OCI-LY3 (cell line): ENCODE measurements around the gene NAGPA.

Experiments used
- H2AFZ ChIP-seq: fragments of 200-600, 300-600 bp; shearing (Covaris generic); 2 replicates; pipeline ENCODE4 v1.6.0; 2014; ENCODE audit warnings: antibody characterized with exemption, low read depth, low read length
- H3K27ac ChIP-seq: fragments of 200-600, 300-600 bp; sonication (generic); 2 replicates; pipeline ENCODE4 v1.5.1; 2014; ENCODE audit warnings: mild to moderate bottlenecking, low read length, moderate library complexity, mixed read lengths
- H3K27me3 ChIP-seq: fragments of 200-600, 300-600 bp; sonication (generic); 2 replicates; pipeline ENCODE4 v1.6.1; 2014; ENCODE audit warnings: low read depth, low read length, mixed read lengths
- H3K36me3 ChIP-seq: fragments of 200-600, 300-600 bp; sonication (generic); replicated peaks from 2 replicates; pipeline ENCODE3; 2014; ENCODE audit warnings: low read depth, low read length, mixed read lengths
- H3K4me1 ChIP-seq: fragments of 300-600, 200-600 bp; sonication (generic); 2 replicates; pipeline ENCODE4 v1.6.1; 2014; ENCODE audit warnings: low read length, mixed read lengths
- H3K4me2 ChIP-seq: fragments of 200-600, 300-600 bp; sonication (generic); 2 replicates; pipeline ENCODE4 v1.6.1; 2014; ENCODE audit warnings: low read length, mixed read lengths
- H3K4me3 ChIP-seq: fragments of 300-600, 200-600 bp; sonication (generic); 2 replicates; pipeline ENCODE4 v1.5.1; 2014; ENCODE audit warnings: antibody characterized with exemption, mild to moderate bottlenecking, low read length, moderate library complexity
- H3K79me2 ChIP-seq: fragments of 300-600, 200-600 bp; shearing (Covaris generic); 2 replicates; pipeline ENCODE4 v1.6.1; 2014; ENCODE audit warnings: mild to moderate bottlenecking, low read length, mixed read lengths
- H3K9ac ChIP-seq: fragments of 300-600, 200-600 bp; shearing (Covaris generic); 2 replicates; pipeline ENCODE4 v1.6.0; 2014; ENCODE audit warnings: mild to moderate bottlenecking, low read length, moderate library complexity
- H3K9me3 ChIP-seq: fragments of 200-600, 300-600 bp; shearing (Covaris generic); 2 replicates; pipeline ENCODE4 v1.6.1; 2014; ENCODE audit warnings: low read length, mixed read lengths; ENCODE audit not compliant: insufficient read depth
- H4K20me1 ChIP-seq: fragments of 200-600, 300-600 bp; sonication (generic); 2 replicates; pipeline ENCODE4 v1.6.1; 2016; ENCODE audit warnings: low read length, mixed read lengths; ENCODE audit not compliant: insufficient read depth
- EZH2phosphoT487 ChIP-seq: fragments of 200-600 bp; shearing (Covaris generic); IDR thresholded peaks from 2 replicates; pipeline ENCODE4 v1.6.1; 2018; ENCODE audit warnings: antibody characterized with exemption, mixed run types, low read depth
- TF ChIP-seq, protein P1 (sequence below): fragments of 200-600, 300-600 bp; sonication (generic); IDR thresholded peaks from 2 replicates; pipeline ENCODE4 v1.5.1; 2014; ENCODE audit warnings: antibody characterized with exemption, low read length, low read depth

Gene NAGPA

DNA sequence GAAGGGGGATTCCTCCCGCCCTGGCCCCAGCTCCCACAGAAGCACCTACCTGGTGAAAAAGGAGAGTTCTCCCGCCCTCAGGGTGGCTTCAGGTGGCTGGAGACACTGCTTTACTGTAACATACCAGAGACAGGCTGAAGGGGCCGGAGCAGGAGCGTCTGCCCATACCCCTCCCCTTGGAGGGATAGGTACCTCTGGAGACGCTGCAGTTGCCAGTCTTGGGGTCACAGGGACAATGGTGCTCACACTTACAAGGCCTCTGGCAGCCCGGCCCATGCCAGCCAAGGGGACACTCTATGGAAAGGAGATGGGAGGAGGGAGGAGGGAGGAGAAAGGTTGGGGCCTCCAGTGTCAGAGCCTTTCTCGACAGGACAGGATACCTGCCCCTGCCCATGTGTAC is 6.6 kb downstream of the NAGPA start:
- TF ChIP-seq, protein P1, sequence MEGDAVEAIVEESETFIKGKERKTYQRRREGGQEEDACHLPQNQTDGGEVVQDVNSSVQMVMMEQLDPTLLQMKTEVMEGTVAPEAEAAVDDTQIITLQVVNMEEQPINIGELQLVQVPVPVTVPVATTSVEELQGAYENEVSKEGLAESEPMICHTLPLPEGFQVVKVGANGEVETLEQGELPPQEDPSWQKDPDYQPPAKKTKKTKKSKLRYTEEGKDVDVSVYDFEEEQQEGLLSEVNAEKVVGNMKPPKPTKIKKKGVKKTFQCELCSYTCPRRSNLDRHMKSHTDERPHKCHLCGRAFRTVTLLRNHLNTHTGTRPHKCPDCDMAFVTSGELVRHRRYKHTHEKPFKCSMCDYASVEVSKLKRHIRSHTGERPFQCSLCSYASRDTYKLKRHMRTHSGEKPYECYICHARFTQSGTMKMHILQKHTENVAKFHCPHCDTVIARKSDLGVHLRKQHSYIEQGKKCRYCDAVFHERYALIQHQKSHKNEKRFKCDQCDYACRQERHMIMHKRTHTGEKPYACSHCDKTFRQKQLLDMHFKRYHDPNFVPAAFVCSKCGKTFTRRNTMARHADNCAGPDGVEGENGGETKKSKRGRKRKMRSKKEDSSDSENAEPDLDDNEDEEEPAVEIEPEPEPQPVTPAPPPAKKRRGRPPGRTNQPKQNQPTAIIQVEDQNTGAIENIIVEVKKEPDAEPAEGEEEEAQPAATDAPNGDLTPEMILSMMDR = no peak
- no peak for TF ChIP-seq EZH2phosphoT487
- no peak overlapping the region for H3K27ac ChIP-seq
- H3K79me2 ChIP-seq = no peaks in the 10 kb centered on the region
- H3K4me3 ChIP-seq = no peak overlapping the region
- peaks cover 3% of the 10 kb centered on the region; the same call in 1 of the 2 replicates for H3K4me1 ChIP-seq
- no peaks in the 10 kb centered on the region for H3K9me3 ChIP-seq
- H4K20me1 ChIP-seq = no peaks in the 10 kb centered on the region
- no peaks in the 10 kb centered on the region for H3K36me3 ChIP-seq
- H3K9ac ChIP-seq = no peak overlapping the region
- no peak overlapping the region for H2AFZ ChIP-seq
- no peak overlapping the region for H3K4me2 ChIP-seq
- no peaks in the 10 kb centered on the region for H3K27me3 ChIP-seq

DNA sequence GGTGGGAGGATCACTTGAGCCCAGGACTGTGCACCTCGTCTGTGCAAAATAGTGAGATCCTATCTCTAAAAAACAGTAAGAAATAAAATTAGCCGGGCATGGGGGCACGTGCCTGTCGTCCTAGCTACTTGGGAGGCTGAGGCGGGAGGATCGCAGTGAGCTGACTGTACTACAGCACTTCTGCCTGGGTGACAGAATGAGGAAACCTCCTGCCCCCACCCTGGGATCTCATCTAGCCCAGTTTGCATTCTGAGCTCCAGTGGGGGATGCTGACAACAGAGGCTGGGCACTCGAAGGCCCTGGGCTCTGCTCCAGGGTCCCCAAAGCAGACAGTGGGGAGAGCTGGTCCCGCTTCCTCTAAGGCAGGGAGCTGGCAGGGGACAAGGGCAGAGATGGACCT is 7.1 kb downstream of the NAGPA start:
- no peaks in the 10 kb centered on the region for H3K27me3 ChIP-seq
- H3K4me1 ChIP-seq = peaks cover 3% of the 10 kb centered on the region; the same call in 1 of the 2 replicates
- no peaks in the 10 kb centered on the region for H4K20me1 ChIP-seq
- no peak overlapping the region for H3K27ac ChIP-seq
- H3K9me3 ChIP-seq = no peaks in the 10 kb centered on the region
- H3K9ac ChIP-seq = no peak overlapping the region
- TF ChIP-seq, protein P1 = no peak
- TF ChIP-seq EZH2phosphoT487 = no peak
- no peak overlapping the region for H3K4me2 ChIP-seq
- H2AFZ ChIP-seq = no peak overlapping the region
- no peaks in the 10 kb centered on the region for H3K36me3 ChIP-seq
- no peak overlapping the region for H3K4me3 ChIP-seq
- no peaks in the 10 kb centered on the region for H3K79me2 ChIP-seq

DNA sequence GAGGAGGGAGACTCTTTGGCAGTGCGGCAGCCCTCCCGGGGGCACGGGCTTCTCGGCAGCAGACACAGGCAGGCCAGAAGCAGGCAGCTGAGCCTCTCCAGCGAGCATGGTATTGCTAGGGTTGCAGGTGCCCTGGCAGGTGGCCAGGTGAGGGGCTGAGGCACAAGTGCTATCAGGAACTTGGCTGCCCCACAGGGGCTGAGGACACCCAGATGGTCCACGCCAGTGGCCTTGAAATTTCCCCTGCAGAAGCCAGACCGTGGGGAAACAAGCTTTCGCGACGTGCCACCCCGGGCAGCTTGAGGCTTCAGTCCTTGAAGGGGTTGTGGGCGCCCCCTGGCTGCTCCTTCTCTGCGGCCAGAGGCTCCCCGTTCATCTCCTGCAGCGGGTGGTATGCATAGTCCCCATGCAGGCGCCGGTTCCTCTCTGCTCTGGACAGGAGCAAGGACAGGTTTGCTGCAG is 8.5 kb downstream of the NAGPA start:
- Histone ChIP-seq H3K9me3 (no peaks in the 10 kb centered on the region), H2AFZ (no peak overlapping the region), H3K27me3 (no peaks in the 10 kb centered on the region), H3K36me3 (no peaks in the 10 kb centered on the region), H3K4me3 (no peak overlapping the region), H4K20me1 (no peaks in the 10 kb centered on the region), H3K27ac (no peak overlapping the region), H3K9ac (no peak overlapping the region), H3K4me2 (peak overlapping the region; percentile 17; the same call in 1 of the 2 replicates), H3K79me2 (no peaks in the 10 kb centered on the region), H3K4me1 (peaks cover 3% of the 10 kb centered on the region; the same call in 1 of the 2 replicates)
- TF ChIP-seq, protein P1 = peak; percentile 51
- TF ChIP-seq EZH2phosphoT487 = no peak

DNA sequence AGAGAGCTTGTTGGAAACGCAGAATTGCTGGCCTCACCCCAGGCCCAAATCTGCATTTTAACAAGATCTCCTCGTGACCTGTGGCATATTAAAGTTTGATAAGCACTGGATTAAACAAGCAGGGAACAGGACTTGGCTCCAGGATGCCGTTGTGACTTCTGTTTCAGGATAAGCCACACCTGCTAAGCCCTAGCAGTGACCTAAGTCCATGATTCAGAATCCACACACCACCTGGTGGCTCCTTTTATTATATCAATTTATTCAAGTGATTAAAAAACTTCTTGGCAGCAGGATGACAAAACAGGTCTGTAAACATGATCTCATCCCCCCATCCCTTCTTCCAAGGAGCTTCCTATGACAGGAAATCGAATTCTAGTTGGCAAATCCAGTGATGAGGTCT is 9.1 kb downstream of the NAGPA start:
- H2AFZ ChIP-seq = no peak overlapping the region
- H3K4me3 ChIP-seq = no peak overlapping the region
- H3K9ac ChIP-seq = no peak overlapping the region
- no peaks in the 10 kb centered on the region for H3K79me2 ChIP-seq
- TF ChIP-seq EZH2phosphoT487 = no peak
- TF ChIP-seq, protein P1 = peak; percentile 27
- H3K27me3 ChIP-seq = no peaks in the 10 kb centered on the region
- no peaks in the 10 kb centered on the region for H3K36me3 ChIP-seq
- H3K9me3 ChIP-seq = no peaks in the 10 kb centered on the region
- H3K27ac ChIP-seq = no peak overlapping the region
- no peaks in the 10 kb centered on the region for H4K20me1 ChIP-seq
- H3K4me1 ChIP-seq = peaks cover 3% of the 10 kb centered on the region; the same call in 1 of the 2 replicates
- H3K4me2 ChIP-seq = no peak overlapping the region
